DND-41 (cell line): ENCODE data around the gene CCDC181.

Experiments
- EZH2 ChIP-seq: IDR thresholded peaks from 3 replicates; pipeline ENCODE4 v1.6.1; 2012; ENCODE audit warnings: borderline replicate concordance, low read depth, mild to moderate bottlenecking, moderate library complexity, low read length, inconsistent platforms; ENCODE audit not compliant: severe bottlenecking
- TF ChIP-seq, protein P1 (sequence below): IDR thresholded peaks from 2 replicates; pipeline ENCODE4 v1.5.1; 2012; ENCODE audit warnings: borderline replicate concordance, low read length, moderate library complexity, mild to moderate bottlenecking; ENCODE audit not compliant: poor library complexity, severe bottlenecking; ENCODE audit errors: extremely low read depth

DNA sequence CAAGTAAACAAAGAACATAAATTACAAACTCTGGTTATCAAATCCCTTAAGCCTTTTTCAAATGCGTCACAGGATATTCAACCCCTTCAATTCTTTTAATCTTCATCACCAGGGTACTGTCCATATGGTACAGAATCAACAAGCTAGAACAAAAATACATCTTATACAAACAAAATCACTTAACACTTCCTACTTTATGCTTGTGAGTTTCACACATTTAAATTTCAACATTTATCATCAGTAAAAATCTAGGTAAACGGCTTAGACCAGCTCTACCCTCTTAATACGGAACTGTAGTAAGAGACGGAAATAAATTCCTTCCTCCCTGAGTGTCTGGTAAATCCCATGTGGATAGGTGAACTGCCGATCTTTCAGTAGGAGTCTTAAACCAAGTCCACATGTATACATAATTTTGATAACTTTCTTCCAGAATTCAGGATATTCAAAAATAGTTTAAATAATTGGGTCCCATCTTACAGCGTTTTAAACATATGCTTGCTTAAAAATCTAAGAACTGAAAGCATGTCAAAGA lies 1.0 kb downstream of the CCDC181 start:
- TF ChIP-seq, protein P1, sequence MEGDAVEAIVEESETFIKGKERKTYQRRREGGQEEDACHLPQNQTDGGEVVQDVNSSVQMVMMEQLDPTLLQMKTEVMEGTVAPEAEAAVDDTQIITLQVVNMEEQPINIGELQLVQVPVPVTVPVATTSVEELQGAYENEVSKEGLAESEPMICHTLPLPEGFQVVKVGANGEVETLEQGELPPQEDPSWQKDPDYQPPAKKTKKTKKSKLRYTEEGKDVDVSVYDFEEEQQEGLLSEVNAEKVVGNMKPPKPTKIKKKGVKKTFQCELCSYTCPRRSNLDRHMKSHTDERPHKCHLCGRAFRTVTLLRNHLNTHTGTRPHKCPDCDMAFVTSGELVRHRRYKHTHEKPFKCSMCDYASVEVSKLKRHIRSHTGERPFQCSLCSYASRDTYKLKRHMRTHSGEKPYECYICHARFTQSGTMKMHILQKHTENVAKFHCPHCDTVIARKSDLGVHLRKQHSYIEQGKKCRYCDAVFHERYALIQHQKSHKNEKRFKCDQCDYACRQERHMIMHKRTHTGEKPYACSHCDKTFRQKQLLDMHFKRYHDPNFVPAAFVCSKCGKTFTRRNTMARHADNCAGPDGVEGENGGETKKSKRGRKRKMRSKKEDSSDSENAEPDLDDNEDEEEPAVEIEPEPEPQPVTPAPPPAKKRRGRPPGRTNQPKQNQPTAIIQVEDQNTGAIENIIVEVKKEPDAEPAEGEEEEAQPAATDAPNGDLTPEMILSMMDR: no peak
- TF ChIP-seq EZH2: no peak
